Measurements from ENCODE around the gene TAF1A.
"Not testable (repeated sequence)": the region's sequence is repeated elsewhere in the genome, so short reads cannot be mapped to it uniquely, and the experiment has no call there.

The TAF1A gene

DNA sequence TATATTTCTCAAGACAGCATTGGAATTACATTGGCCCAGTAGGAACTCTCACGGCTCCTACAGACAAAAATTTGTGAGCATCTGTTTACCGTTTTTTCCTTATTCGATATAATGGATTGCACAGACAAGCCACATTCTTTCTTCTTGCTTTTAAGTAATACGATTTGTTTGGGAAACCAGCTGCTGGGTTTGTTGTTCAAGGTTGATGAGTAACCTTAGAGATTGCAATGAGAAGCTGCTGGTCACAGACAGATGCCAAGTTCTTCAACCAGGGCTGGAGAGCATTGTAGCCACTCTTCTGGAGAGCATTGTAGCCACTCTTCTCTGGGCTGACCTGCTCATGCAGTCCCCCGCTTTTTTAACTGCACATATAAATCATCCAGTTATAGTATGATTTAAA lies 26.8 kb upstream of the TAF1A start:
- Mint-ChIP-seq H3K27me3 (ENCODE audit: low read depth) (peaks cover 49% of the 10 kb centered on the region), H3K4me1 (ENCODE audit: low read depth) (peaks cover 27% of the 10 kb centered on the region), H3K4me3 (peak overlapping the region; percentile 83), H3K9me3 (no peaks in the 10 kb centered on the region), H3K27ac (no peak overlapping the region), H3K36me3 (ENCODE audit: low read depth) (no peaks in the 10 kb centered on the region)

DNA sequence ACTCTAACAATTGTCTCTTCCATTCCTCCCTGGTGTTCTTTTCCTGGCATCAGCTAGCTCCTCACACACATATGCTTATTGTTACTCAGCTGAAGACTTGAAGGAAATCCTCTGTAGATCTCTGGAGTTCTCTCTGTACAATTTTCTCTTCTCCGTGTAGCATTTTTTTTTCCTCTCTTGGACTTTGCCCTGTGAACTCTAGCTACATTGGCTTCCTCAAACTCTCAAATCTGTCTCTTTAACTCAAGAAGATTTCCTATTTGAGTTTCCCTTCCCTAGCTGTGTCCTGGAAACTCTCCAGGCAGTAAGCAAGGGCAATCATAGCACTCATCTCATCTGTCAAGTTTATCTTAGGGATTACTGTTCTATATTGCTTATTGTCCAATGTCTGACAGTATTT lies 23.9 kb upstream of the TAF1A start:
- Mint-ChIP-seq H3K4me1 (ENCODE audit: low read depth) (peaks cover 7% of the 10 kb centered on the region), H3K4me3 (no peak overlapping the region), H3K36me3 (ENCODE audit: low read depth) (no peaks in the 10 kb centered on the region), H3K9me3 (no peaks in the 10 kb centered on the region), H3K27ac (no peak overlapping the region), H3K27me3 (ENCODE audit: low read depth) (peaks cover 68% of the 10 kb centered on the region)

DNA sequence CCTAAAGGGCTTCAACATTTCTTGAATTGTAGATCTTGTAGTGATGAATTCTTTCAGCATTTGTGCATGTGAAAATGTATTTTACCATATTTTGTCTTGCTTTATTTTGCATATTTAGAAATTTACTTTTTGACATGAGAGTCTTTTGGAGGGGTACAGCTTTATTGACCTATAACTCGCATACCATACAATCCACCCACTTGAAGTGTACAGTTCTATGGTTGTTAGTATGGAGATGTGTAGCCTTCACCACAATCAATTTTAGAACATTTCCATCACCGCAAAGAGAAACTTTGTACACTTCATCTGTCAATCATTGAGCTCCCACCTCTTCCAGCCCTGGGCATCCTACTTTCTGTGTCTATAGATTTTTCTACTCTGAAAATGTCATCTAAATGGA lies 21.0 kb upstream of the TAF1A start:
- no peaks in the 10 kb centered on the region for H3K36me3 Mint-ChIP-seq (ENCODE audit: low read depth)
- no peak overlapping the region for H3K4me3 Mint-ChIP-seq
- H3K27me3 Mint-ChIP-seq (ENCODE audit: low read depth), result peaks cover 63% of the 10 kb centered on the region
- H3K27ac Mint-ChIP-seq, result no peak overlapping the region
- H3K4me1 Mint-ChIP-seq (ENCODE audit: low read depth), result no peaks in the 10 kb centered on the region
- no peaks in the 10 kb centered on the region for H3K9me3 Mint-ChIP-seq

DNA sequence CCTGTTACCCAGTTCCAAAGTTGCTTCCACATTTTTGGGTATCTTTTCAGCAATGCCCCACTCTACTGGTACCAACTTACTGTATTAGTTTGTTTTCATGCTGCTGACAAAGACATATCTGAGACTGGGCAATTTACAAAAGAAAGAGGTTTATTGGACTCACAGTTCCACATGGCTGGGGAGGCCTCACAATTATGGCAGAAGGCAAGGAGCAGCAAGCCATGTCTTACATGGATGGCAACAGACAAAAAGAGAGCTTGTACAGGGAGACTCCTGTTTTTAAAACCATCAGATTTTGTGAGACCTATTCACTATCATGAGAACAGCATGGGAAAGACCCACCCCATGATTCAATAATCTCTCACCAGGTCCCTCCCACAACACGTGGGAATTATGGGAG lies 19.4 kb upstream of the TAF1A start:
- not testable (repeated sequence) for H3K9me3 Mint-ChIP-seq; H3K27ac Mint-ChIP-seq; H3K36me3 Mint-ChIP-seq (ENCODE audit: low read depth); H3K4me1 Mint-ChIP-seq (ENCODE audit: low read depth); H3K4me3 Mint-ChIP-seq
- H3K27me3 Mint-ChIP-seq (ENCODE audit: low read depth), result peaks cover 55% of the 10 kb centered on the region

DNA sequence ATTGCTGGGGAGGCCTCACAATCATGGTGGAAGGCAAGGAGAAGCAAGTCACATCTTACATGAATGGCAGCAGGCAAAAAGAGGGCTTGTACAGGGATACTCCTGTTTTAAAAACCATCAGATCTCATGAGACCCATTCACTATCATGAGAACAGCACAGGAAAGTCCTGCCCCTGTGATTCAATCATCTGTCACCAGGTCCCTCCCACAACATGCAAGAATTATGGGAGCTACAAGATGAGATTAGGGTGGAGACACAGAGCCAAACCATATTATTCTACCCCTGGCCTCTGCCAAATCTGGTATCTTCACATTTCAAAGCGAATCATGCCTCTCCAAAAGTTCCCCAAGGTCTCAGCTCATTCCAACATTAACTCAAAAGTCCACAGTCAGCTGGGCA lies 17.0 kb upstream of the TAF1A start:
- Mint-ChIP-seq H3K4me3 (no peak overlapping the region), H3K36me3 (ENCODE audit: low read depth) (no peaks in the 10 kb centered on the region), H3K4me1 (ENCODE audit: low read depth) (no peaks in the 10 kb centered on the region), H3K27ac (no peak overlapping the region), H3K27me3 (ENCODE audit: low read depth) (peaks cover 31% of the 10 kb centered on the region), H3K9me3 (no peaks in the 10 kb centered on the region)

DNA sequence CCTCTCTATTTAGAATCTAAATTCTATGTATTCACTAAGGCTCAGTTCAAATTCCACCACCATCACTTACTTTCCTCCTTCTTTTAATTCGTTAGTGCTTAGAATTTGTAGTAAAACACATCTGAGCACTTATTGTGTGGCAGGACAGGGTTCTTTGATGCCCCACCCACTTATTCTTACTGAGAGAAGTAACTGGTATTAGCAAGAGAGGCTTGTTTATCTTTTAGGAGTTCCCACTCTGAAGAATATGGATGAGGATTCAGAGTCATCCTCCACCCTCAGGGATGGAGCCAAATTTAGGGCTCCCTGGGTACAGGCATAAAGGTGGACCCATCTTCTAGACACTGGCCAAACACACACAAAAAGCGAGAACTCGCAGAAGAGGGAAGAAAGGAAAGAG lies 11.5 kb upstream of the TAF1A start:
- no peaks in the 10 kb centered on the region for H3K9me3 Mint-ChIP-seq
- no peak overlapping the region for H3K4me3 Mint-ChIP-seq
- H3K27me3 Mint-ChIP-seq (ENCODE audit: low read depth), result peaks cover 12% of the 10 kb centered on the region
- H3K27ac Mint-ChIP-seq, result no peak overlapping the region
- no peaks in the 10 kb centered on the region for H3K36me3 Mint-ChIP-seq (ENCODE audit: low read depth)
- H3K4me1 Mint-ChIP-seq (ENCODE audit: low read depth), result no peaks in the 10 kb centered on the region

DNA sequence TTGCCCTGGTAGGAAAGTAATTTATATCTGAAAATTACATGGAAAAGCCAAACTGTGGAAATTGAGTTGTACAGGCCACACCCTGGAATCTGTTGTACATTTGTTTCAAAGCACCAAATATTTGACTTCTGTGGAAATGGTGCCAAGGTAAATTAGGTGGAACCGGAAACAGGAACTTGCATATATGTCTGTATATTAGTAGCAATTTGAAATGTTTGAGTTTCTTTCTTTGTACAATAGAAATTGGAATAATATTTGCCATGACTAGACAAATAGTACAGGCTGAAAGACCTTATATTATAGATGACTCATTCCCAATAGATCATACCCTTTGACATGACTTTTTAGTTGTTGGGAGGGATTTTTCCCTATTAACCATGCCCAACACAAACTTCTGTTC lies 10.5 kb upstream of the TAF1A start:
- Mint-ChIP-seq H3K27me3 (ENCODE audit: low read depth) (peaks cover 10% of the 10 kb centered on the region), H3K9me3 (no peaks in the 10 kb centered on the region), H3K4me1 (ENCODE audit: low read depth) (no peaks in the 10 kb centered on the region), H3K36me3 (ENCODE audit: low read depth) (no peaks in the 10 kb centered on the region), H3K27ac (no peak overlapping the region), H3K4me3 (no peak overlapping the region)

DNA sequence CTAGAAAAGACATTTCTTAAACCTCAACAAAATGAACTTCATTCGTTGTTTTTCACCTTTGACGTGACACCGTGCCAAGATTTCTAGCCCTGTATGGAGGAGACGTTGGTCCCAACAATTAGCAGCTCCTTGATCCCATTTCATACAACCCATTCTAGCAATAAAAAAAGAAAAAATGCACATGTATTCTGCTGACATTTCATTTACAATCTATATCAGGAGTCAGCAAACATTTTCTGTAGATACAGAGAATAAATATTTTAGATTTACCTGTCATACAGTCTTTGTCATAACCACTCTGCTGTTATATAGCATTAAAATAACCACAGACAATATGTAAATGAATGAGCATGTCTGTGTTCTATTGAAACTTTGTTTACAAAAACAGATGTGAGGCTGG lies 7.0 kb upstream of the TAF1A start:
- H3K27ac Mint-ChIP-seq, result no peak overlapping the region
- H3K27me3 Mint-ChIP-seq (ENCODE audit: low read depth), result peaks cover 9% of the 10 kb centered on the region
- no peaks in the 10 kb centered on the region for H3K4me1 Mint-ChIP-seq (ENCODE audit: low read depth)
- no peaks in the 10 kb centered on the region for H3K36me3 Mint-ChIP-seq (ENCODE audit: low read depth)
- H3K9me3 Mint-ChIP-seq, result no peaks in the 10 kb centered on the region
- H3K4me3 Mint-ChIP-seq, result no peak overlapping the region

DNA sequence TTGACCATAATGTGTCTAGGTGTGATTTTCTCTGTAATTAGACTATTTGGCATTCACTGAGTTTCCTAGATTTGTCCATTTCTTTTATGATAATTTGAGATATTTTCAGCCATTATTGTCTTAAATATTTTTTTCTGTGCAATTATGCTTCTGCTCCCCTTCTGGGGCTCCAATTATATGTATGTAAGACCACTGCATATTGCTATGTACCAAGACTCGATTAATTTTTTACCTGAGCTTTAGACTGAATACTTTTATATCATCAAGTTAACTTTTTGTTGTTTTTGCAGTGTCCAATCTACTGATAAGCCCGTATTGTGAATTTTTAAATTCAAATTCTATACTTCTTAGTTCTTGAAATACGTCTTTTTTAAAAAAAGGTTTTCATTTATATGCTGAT lies 5.1 kb upstream of the TAF1A start:
- H3K4me1 Mint-ChIP-seq (ENCODE audit: low read depth), result peaks cover 9% of the 10 kb centered on the region
- no peak overlapping the region for H3K4me3 Mint-ChIP-seq

DNA sequence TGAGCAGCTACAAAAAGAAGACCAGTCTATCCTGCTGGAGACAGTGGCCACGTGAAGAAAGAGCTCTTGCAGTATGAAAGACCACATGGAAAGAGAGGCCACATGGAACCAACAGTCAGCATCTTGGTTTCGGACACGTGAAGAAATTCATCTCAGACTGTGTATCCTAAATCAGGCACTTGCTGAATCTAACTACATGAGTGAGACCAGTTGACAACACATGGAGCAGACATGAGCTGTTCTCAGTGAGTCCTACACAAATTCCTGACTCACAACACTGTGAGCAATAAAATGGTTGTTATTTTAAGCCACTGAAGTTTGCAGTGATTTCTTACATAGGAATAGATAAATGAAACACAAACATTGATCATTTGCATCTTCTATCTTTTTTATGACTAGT lies 2.4 kb upstream of the TAF1A start:
- peaks cover 29% of the 10 kb centered on the region for H3K4me1 Mint-ChIP-seq (ENCODE audit: low read depth)
- no peaks in the 10 kb centered on the region for H3K9me3 Mint-ChIP-seq
- H3K4me3 Mint-ChIP-seq, result no peak overlapping the region
- no peak overlapping the region for H3K27ac Mint-ChIP-seq
- peaks cover 15% of the 10 kb centered on the region for H3K36me3 Mint-ChIP-seq (ENCODE audit: low read depth)
- no peaks in the 10 kb centered on the region for H3K27me3 Mint-ChIP-seq (ENCODE audit: low read depth)

More for the DNA sequence above, 5.1 kb upstream of the TAF1A start:
- peaks cover 3% of the 10 kb centered on the region for H3K27me3 Mint-ChIP-seq (ENCODE audit: low read depth)
- H3K9me3 Mint-ChIP-seq, result no peaks in the 10 kb centered on the region
- H3K27ac Mint-ChIP-seq, result no peak overlapping the region
- peaks cover under 1% of the 10 kb centered on the region for H3K36me3 Mint-ChIP-seq (ENCODE audit: low read depth)

DNA sequence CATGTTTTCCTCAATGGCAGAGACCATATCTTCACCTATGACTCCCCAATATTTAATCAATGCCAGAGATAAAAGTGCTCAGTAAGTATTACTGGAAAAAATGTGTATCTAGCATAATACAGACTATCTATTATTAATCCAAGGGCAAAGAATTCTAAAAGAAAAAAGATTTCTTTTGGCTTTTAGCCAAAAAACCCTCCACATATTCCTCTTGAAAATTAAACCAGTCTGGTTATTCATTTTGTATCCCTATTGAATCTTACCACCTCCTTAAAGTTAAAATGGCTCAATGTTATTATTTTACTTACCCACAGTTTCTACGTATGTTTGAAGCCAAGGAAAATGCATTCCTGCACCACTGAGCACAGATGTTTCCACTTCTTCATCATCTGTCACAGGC lies 1.6 kb downstream of the TAF1A start:
- Mint-ChIP-seq H3K9me3 (no peaks in the 10 kb centered on the region), H3K27me3 (ENCODE audit: low read depth) (no peaks in the 10 kb centered on the region), H3K27ac (no peak overlapping the region), H3K36me3 (ENCODE audit: low read depth) (peaks cover 30% of the 10 kb centered on the region), H3K4me3 (no peak overlapping the region), H3K4me1 (ENCODE audit: low read depth) (peaks cover 39% of the 10 kb centered on the region)

DNA sequence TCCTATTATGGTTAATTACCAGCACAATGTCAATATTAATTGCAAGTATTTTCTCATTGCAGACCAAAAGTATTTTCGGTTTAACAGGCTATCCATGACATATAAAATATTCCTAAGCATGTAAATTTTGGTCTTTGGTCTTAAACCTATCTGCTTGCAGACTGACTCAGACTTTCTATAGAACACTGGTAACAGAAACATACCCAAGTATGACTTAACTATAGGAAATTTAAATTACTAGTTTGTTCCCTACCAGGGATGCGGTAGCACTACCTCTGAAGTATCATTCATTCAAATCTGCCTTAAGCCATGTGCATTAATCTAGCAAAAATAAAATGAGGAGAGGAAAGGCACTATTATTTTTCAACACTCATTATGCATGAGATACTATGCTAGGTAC lies 2.9 kb downstream of the TAF1A start:
- Mint-ChIP-seq H3K27me3 (ENCODE audit: low read depth) (no peaks in the 10 kb centered on the region), H3K9me3 (no peaks in the 10 kb centered on the region), H3K4me3 (no peak overlapping the region), H3K4me1 (ENCODE audit: low read depth) (peaks cover 42% of the 10 kb centered on the region), H3K36me3 (ENCODE audit: low read depth) (peaks cover 37% of the 10 kb centered on the region), H3K27ac (no peak overlapping the region)

DNA sequence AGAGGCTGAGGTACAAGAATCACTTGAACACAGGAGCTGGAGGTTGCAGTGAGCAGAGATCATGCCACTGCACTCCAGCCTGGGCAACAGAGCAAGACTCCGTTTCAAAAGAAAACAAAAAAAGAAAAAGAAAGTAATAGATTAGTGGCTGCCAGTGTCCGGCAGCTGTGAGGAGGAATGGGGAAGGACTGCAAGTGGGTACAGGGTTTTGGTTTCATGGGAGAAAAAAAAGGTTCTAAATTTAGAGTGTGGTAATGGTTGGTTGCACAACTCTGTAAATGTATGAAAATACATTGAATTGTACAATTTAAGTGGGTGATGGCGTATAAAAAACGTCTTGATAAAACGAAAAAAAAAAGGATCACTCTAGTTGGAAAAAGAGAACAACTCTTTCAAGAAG lies 6.7 kb downstream of the TAF1A start:
- H3K4me1 Mint-ChIP-seq (ENCODE audit: low read depth), result peaks cover 19% of the 10 kb centered on the region
- no peak overlapping the region for H3K4me3 Mint-ChIP-seq
- no peaks in the 10 kb centered on the region for H3K27me3 Mint-ChIP-seq (ENCODE audit: low read depth)
- peaks cover 35% of the 10 kb centered on the region for H3K36me3 Mint-ChIP-seq (ENCODE audit: low read depth)
- H3K9me3 Mint-ChIP-seq, result no peaks in the 10 kb centered on the region
- H3K27ac Mint-ChIP-seq, result no peak overlapping the region

DNA sequence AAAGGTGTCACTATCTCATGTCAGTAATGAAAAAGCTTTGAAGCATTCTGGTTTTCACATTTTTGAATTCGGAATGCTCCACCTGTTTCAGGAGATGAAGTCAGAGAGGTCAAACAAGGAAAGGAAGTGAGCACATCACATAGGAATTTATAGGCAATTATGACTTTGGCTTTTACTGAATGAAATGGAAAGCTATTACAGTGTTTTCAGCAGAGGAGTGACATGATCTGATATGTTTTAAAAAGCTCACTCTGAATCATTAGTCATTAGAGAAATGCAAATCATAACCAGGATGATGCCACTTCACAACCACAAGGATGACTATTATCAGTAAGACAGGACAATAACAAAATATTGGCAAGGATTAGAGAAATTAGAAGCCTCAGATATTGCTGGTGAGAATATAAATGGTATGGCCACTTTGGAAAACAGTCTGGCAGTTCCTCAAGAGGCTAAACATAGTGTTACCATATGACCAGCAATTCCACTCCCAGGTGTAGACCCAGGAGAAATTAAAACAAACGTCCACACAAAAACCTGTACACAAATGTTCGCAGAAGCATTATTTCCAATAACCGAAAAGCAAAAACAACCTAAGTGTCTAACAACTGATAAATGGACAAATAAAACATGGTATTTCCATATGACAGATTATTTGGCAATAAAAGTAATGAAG lies 7.5 kb downstream of the TAF1A start:
- no peak overlapping the region for H3K4me3 Mint-ChIP-seq
- no peaks in the 10 kb centered on the region for H3K27me3 Mint-ChIP-seq (ENCODE audit: low read depth)
- no peak overlapping the region for H3K27ac Mint-ChIP-seq
- no peaks in the 10 kb centered on the region for H3K9me3 Mint-ChIP-seq
- peaks cover 33% of the 10 kb centered on the region for H3K36me3 Mint-ChIP-seq (ENCODE audit: low read depth)
- peaks cover 13% of the 10 kb centered on the region for H3K4me1 Mint-ChIP-seq (ENCODE audit: low read depth)

DNA sequence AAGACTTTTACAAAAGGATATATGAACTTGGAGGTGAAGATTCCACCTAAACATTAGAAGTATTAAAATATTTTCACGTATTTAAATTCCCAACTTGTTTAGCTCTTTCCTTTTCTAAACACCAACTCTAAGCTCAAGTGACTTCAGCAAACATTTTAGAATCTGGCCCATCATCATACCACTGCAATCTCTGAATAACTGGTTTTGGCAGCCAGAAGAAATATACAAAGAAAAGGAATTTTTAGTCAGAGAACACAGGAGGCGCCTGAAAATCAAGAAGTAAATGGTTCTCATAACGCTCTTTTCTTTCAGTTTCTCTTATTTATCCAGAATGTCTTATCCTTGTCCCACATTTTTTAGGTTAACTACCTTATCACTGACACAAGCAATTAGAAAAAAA lies 10.4 kb downstream of the TAF1A start:
- H3K27ac Mint-ChIP-seq, result no peak overlapping the region
- peaks cover 4% of the 10 kb centered on the region for H3K4me1 Mint-ChIP-seq (ENCODE audit: low read depth)
- H3K4me3 Mint-ChIP-seq, result no peak overlapping the region
- no peaks in the 10 kb centered on the region for H3K27me3 Mint-ChIP-seq (ENCODE audit: low read depth)
- no peaks in the 10 kb centered on the region for H3K9me3 Mint-ChIP-seq
- H3K36me3 Mint-ChIP-seq (ENCODE audit: low read depth), result peaks cover 30% of the 10 kb centered on the region

DNA sequence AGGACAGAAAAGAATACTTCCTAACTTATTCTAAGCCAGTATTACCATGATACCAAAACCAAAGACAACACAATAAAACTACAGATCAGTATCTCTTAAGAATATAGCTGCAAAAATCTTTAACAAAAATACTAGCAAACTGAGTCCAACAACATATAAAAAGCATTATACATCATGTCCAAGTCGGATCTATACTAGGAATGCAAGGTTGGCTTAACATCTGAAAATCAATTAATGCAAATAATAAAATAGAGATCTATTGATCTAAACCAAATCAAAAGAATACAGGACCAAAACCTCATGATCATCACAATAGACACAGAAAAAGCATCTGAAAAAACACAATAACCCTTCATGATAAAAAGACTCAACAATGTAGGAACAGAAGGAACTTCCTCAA lies 18.9 kb downstream of the TAF1A start:
- H3K36me3 Mint-ChIP-seq (ENCODE audit: low read depth), result peaks cover 39% of the 10 kb centered on the region
- H3K27me3 Mint-ChIP-seq (ENCODE audit: low read depth), result no peaks in the 10 kb centered on the region
- H3K9me3 Mint-ChIP-seq, result peaks cover 8% of the 10 kb centered on the region
- H3K27ac Mint-ChIP-seq, result no peak overlapping the region
- H3K4me3 Mint-ChIP-seq, result no peak overlapping the region
- H3K4me1 Mint-ChIP-seq (ENCODE audit: low read depth), result no peaks in the 10 kb centered on the region

Measured in T-helper 1 cell treated with Interleukin-12 subunit alpha and Interleukin-12 subunit beta and Interleukin-4 antibody, amounts not matched to agents 30 μg/mL and 1 μg/mL, for 36 hours (primary cell).